ENCODE measurements around the gene KMT5B.
"Not testable (repeated sequence)": the region's sequence is repeated elsewhere in the genome, so short reads cannot be mapped to it uniquely, and the experiment has no call there.

KMT5B gene

GRCh38 chr11:68254421-68254820, 41.3 kb upstream of the KMT5B start:
- H3K4me3 ChIP-seq (ENCODE audit: low read depth, low read length) = no peak overlapping the region
- no peak overlapping the region for H3K9ac ChIP-seq (ENCODE audit: low read depth, low read length)
- peaks cover 8% of the 10 kb centered on the region; the same call in 1 of the 2 replicates for H3K4me1 ChIP-seq (ENCODE audit: control insufficient read depth, insufficient read depth, low read length)

GRCh38 chr11:68251765-68252164, 38.7 kb upstream of the KMT5B start:
- H3K27me3 ChIP-seq (ENCODE audit: control insufficient read depth, insufficient read depth, low read length) = no peaks in the 10 kb centered on the region
- H3K9ac ChIP-seq (ENCODE audit: low read depth, low read length) = no peak overlapping the region
- no peaks in the 10 kb centered on the region for H3K36me3 ChIP-seq (ENCODE audit: control insufficient read depth, insufficient read depth, low read length)
- no peak overlapping the region for H3K27ac ChIP-seq (ENCODE audit: low read depth, low read length)
- peaks cover 8% of the 10 kb centered on the region; the same call in 1 of the 2 replicates for H3K4me1 ChIP-seq (ENCODE audit: control insufficient read depth, insufficient read depth, low read length)
- H3K9me3 ChIP-seq (ENCODE audit: control insufficient read depth, insufficient read depth, low read length) = no peaks in the 10 kb centered on the region
- no peak overlapping the region for H3K4me3 ChIP-seq (ENCODE audit: low read depth, low read length)

More at GRCh38 chr11:68254421-68254820, 41.3 kb upstream of the KMT5B start:
- Histone ChIP-seq H3K27ac (ENCODE audit: low read depth, low read length) (no peak overlapping the region), H3K36me3 (ENCODE audit: control insufficient read depth, insufficient read depth, low read length) (no peaks in the 10 kb centered on the region), H3K27me3 (ENCODE audit: control insufficient read depth, insufficient read depth, low read length) (no peaks in the 10 kb centered on the region), H3K9me3 (ENCODE audit: control insufficient read depth, insufficient read depth, low read length) (no peaks in the 10 kb centered on the region)

- H3K27me3 ChIP-seq (ENCODE audit: control insufficient read depth, insufficient read depth, low read length); H3K9me3 ChIP-seq (ENCODE audit: control insufficient read depth, insufficient read depth, low read length); H3K4me1 ChIP-seq (ENCODE audit: control insufficient read depth, insufficient read depth, low read length); H3K27ac ChIP-seq (ENCODE audit: low read depth, low read length); H3K36me3 ChIP-seq (ENCODE audit: control insufficient read depth, insufficient read depth, low read length); H3K4me3 ChIP-seq (ENCODE audit: low read depth, low read length); H3K9ac ChIP-seq (ENCODE audit: low read depth, low read length): not testable (repeated sequence)
These were observed 31.8 kb upstream of the KMT5B start for GRCh38 chr11:68244912-68245311.

- H3K27me3 ChIP-seq (ENCODE audit: control insufficient read depth, insufficient read depth, low read length); H3K27ac ChIP-seq (ENCODE audit: low read depth, low read length); H3K9me3 ChIP-seq (ENCODE audit: control insufficient read depth, insufficient read depth, low read length): not testable (repeated sequence)
These were observed 30.8 kb upstream of the KMT5B start for GRCh38 chr11:68243847-68244246.

GRCh38 chr11:68242616-68243015, 29.5 kb upstream of the KMT5B start:
- Histone ChIP-seq H3K27ac (ENCODE audit: low read depth, low read length) (no peak overlapping the region), H3K9ac (ENCODE audit: low read depth, low read length) (no peak overlapping the region), H3K4me3 (ENCODE audit: low read depth, low read length) (no peak overlapping the region), H3K27me3 (ENCODE audit: control insufficient read depth, insufficient read depth, low read length) (no peaks in the 10 kb centered on the region), H3K36me3 (ENCODE audit: control insufficient read depth, insufficient read depth, low read length) (no peaks in the 10 kb centered on the region), H3K9me3 (ENCODE audit: control insufficient read depth, insufficient read depth, low read length) (no peaks in the 10 kb centered on the region), H3K4me1 (ENCODE audit: control insufficient read depth, insufficient read depth, low read length) (no peaks in the 10 kb centered on the region)

More at GRCh38 chr11:68243847-68244246, 30.8 kb upstream of the KMT5B start:
- not testable (repeated sequence) for H3K4me3 ChIP-seq (ENCODE audit: low read depth, low read length); H3K4me1 ChIP-seq (ENCODE audit: control insufficient read depth, insufficient read depth, low read length); H3K36me3 ChIP-seq (ENCODE audit: control insufficient read depth, insufficient read depth, low read length); H3K9ac ChIP-seq (ENCODE audit: low read depth, low read length)

- no peaks in the 10 kb centered on the region for H3K27me3 ChIP-seq (ENCODE audit: control insufficient read depth, insufficient read depth, low read length)
- no peak overlapping the region for H3K27ac ChIP-seq (ENCODE audit: low read depth, low read length)
- H3K9me3 ChIP-seq (ENCODE audit: control insufficient read depth, insufficient read depth, low read length) = no peaks in the 10 kb centered on the region
- H3K4me3 ChIP-seq (ENCODE audit: low read depth, low read length) = no peak overlapping the region
- no peak overlapping the region for H3K9ac ChIP-seq (ENCODE audit: low read depth, low read length)
- H3K4me1 ChIP-seq (ENCODE audit: control insufficient read depth, insufficient read depth, low read length) = no peaks in the 10 kb centered on the region
- no peaks in the 10 kb centered on the region for H3K36me3 ChIP-seq (ENCODE audit: control insufficient read depth, insufficient read depth, low read length)
These were observed 18.5 kb upstream of the KMT5B start for GRCh38 chr11:68231621-68232020.

- Histone ChIP-seq H3K27me3 (ENCODE audit: control insufficient read depth, insufficient read depth, low read length) (no peaks in the 10 kb centered on the region), H3K27ac (ENCODE audit: low read depth, low read length) (no peak overlapping the region), H3K4me3 (ENCODE audit: low read depth, low read length) (no peak overlapping the region), H3K9ac (ENCODE audit: low read depth, low read length) (no peak overlapping the region), H3K9me3 (ENCODE audit: control insufficient read depth, insufficient read depth, low read length) (no peaks in the 10 kb centered on the region), H3K4me1 (ENCODE audit: control insufficient read depth, insufficient read depth, low read length) (no peaks in the 10 kb centered on the region), H3K36me3 (ENCODE audit: control insufficient read depth, insufficient read depth, low read length) (no peaks in the 10 kb centered on the region)
These were observed 16.5 kb upstream of the KMT5B start for GRCh38 chr11:68229601-68230000.

GRCh38 chr11:68226421-68226820, 13.3 kb upstream of the KMT5B start:
- Histone ChIP-seq H3K27me3 (ENCODE audit: control insufficient read depth, insufficient read depth, low read length) (no peaks in the 10 kb centered on the region), H3K9me3 (ENCODE audit: control insufficient read depth, insufficient read depth, low read length) (no peaks in the 10 kb centered on the region), H3K4me1 (ENCODE audit: control insufficient read depth, insufficient read depth, low read length) (no peaks in the 10 kb centered on the region), H3K9ac (ENCODE audit: low read depth, low read length) (no peak overlapping the region), H3K36me3 (ENCODE audit: control insufficient read depth, insufficient read depth, low read length) (no peaks in the 10 kb centered on the region), H3K27ac (ENCODE audit: low read depth, low read length) (no peak overlapping the region), H3K4me3 (ENCODE audit: low read depth, low read length) (no peak overlapping the region)

GRCh38 chr11:68224606-68225005, 11.5 kb upstream of the KMT5B start:
- Histone ChIP-seq H3K27me3 (ENCODE audit: control insufficient read depth, insufficient read depth, low read length) (no peaks in the 10 kb centered on the region), H3K4me3 (ENCODE audit: low read depth, low read length) (no peak overlapping the region), H3K9ac (ENCODE audit: low read depth, low read length) (no peak overlapping the region), H3K4me1 (ENCODE audit: control insufficient read depth, insufficient read depth, low read length) (no peaks in the 10 kb centered on the region), H3K36me3 (ENCODE audit: control insufficient read depth, insufficient read depth, low read length) (no peaks in the 10 kb centered on the region), H3K9me3 (ENCODE audit: control insufficient read depth, insufficient read depth, low read length) (no peaks in the 10 kb centered on the region), H3K27ac (ENCODE audit: low read depth, low read length) (no peak overlapping the region)

- Histone ChIP-seq H3K9me3 (ENCODE audit: control insufficient read depth, insufficient read depth, low read length) (no peaks in the 10 kb centered on the region), H3K4me3 (ENCODE audit: low read depth, low read length) (no peak overlapping the region), H3K36me3 (ENCODE audit: control insufficient read depth, insufficient read depth, low read length) (no peaks in the 10 kb centered on the region), H3K4me1 (ENCODE audit: control insufficient read depth, insufficient read depth, low read length) (no peaks in the 10 kb centered on the region), H3K27me3 (ENCODE audit: control insufficient read depth, insufficient read depth, low read length) (no peaks in the 10 kb centered on the region), H3K9ac (ENCODE audit: low read depth, low read length) (no peak overlapping the region), H3K27ac (ENCODE audit: low read depth, low read length) (no peak overlapping the region)
These were observed 10.2 kb upstream of the KMT5B start for GRCh38 chr11:68223275-68223674.

- no peak overlapping the region for H3K9ac ChIP-seq (ENCODE audit: low read depth, low read length)
- no peak overlapping the region for H3K27ac ChIP-seq (ENCODE audit: low read depth, low read length)
- no peaks in the 10 kb centered on the region for H3K27me3 ChIP-seq (ENCODE audit: control insufficient read depth, insufficient read depth, low read length)
- H3K4me3 ChIP-seq (ENCODE audit: low read depth, low read length) = no peak overlapping the region
- no peaks in the 10 kb centered on the region for H3K4me1 ChIP-seq (ENCODE audit: control insufficient read depth, insufficient read depth, low read length)
- no peaks in the 10 kb centered on the region for H3K36me3 ChIP-seq (ENCODE audit: control insufficient read depth, insufficient read depth, low read length)
- H3K9me3 ChIP-seq (ENCODE audit: control insufficient read depth, insufficient read depth, low read length) = no peaks in the 10 kb centered on the region
These were observed 8.3 kb upstream of the KMT5B start for GRCh38 chr11:68221406-68221805.
